Neural cell (in vitro differentiated cells): Measurements from ENCODE around the gene CHST2. TPM values are rescaled to one million over a fixed set of nuclear protein-coding genes. Genes with fewer than 3 reads are reported as not detected.
A peak's percentile ranks its signal among the peaks of the same experiment; 100 is the strongest.

Source experiments
- H2AFZ ChIP-seq: fragments of 200-600, 300-800 bp; sonication (generic), shearing (Covaris generic); 2 replicates; pipeline ENCODE4 v1.6.0; 2014; ENCODE audit warnings: low read depth, mild to moderate bottlenecking, antibody characterized with exemption, low read length, moderate library complexity
- H3F3A ChIP-seq: fragments of 200-600 bp; shearing (Covaris generic); 2 replicates; pipeline ENCODE4 v1.6.1; 2016; ENCODE audit warnings: mild to moderate bottlenecking, moderate library complexity, mixed read lengths, antibody characterized with exemption, low read length; ENCODE audit not compliant: insufficient read depth, poor library complexity, severe bottlenecking
- H3K27ac ChIP-seq: fragments of 200-600, 300-800 bp; sonication (generic), shearing (Covaris generic); 2 replicates; pipeline ENCODE4 v1.5.1; 2014; ENCODE audit warnings: mild to moderate bottlenecking, low read length, moderate library complexity
- H3K27me3 ChIP-seq: fragments of 300-800, 200-600 bp; sonication (generic), shearing (Covaris generic); 2 replicates; pipeline ENCODE4 v1.6.0; 2014; ENCODE audit warnings: mild to moderate bottlenecking, low read depth, low read length, moderate library complexity; ENCODE audit not compliant: insufficient read depth
- H3K36me3 ChIP-seq: fragments of 300-800, 200-600 bp; sonication (generic), shearing (Covaris generic); 2 replicates; pipeline ENCODE4 v1.5.1; 2014; ENCODE audit warnings: mild to moderate bottlenecking, antibody characterized with exemption, low read length, moderate library complexity; ENCODE audit not compliant: insufficient read depth
- H3K4me2 ChIP-seq: fragments of 300-800, 200-600 bp; sonication (generic), shearing (Covaris generic); 2 replicates; pipeline ENCODE4 v1.6.0; 2014; ENCODE audit warnings: mild to moderate bottlenecking, low read length
- H3K4me3 ChIP-seq: fragments of 300-800, 200-600 bp; sonication (generic), shearing (Covaris generic); 2 replicates; pipeline ENCODE4 v1.5.1; 2014; ENCODE audit warnings: mild to moderate bottlenecking, low read length, moderate library complexity
- H3K79me2 ChIP-seq: fragments of 200-600 bp; shearing (Covaris generic); replicated peaks from 2 replicates; pipeline ENCODE4 v1.6.0; 2014; ENCODE audit warnings: mild to moderate bottlenecking, low read length, moderate library complexity; ENCODE audit not compliant: insufficient read depth
- H3K9ac ChIP-seq: fragments of 300-800, 200-600 bp; sonication (generic), shearing (Covaris generic); 2 replicates; pipeline ENCODE4 v1.6.1; 2016; ENCODE audit warnings: mild to moderate bottlenecking, low read length, mixed read lengths
- H3K9me2 ChIP-seq: fragments of 200-600 bp; shearing (Covaris generic); 2 replicates; pipeline ENCODE4 v1.6.1; 2016; ENCODE audit warnings: mild to moderate bottlenecking, low read length, mixed read lengths; ENCODE audit not compliant: insufficient read depth
- H3K9me3 ChIP-seq: fragments of 200-600, 300-800 bp; sonication (generic), shearing (Covaris generic); 2 replicates; pipeline ENCODE4 v1.6.1; 2016; ENCODE audit warnings: mild to moderate bottlenecking, mixed run types, low read length, moderate library complexity, mixed read lengths
- H4K20me1 ChIP-seq: fragments of 200-600 bp; shearing (Covaris generic); 2 replicates; pipeline ENCODE4 v1.6.1; 2016; ENCODE audit warnings: mild to moderate bottlenecking, mixed run types; ENCODE audit not compliant: insufficient read depth
- CTCF ChIP-seq: fragments of 450-650 bp; IDR thresholded peaks from 2 replicates; pipeline ENCODE4 v1.5.1; 2014; ENCODE audit warnings: antibody characterized with exemption, mild to moderate bottlenecking, moderate library complexity; ENCODE audit not compliant: poor library complexity, severe bottlenecking
- EP300 ChIP-seq: fragments of 450-650 bp; conservative IDR thresholded peaks from 2 replicates; pipeline ENCODE4 v1.6.1; 2014; ENCODE audit warnings: antibody characterized with exemption, mild to moderate bottlenecking, moderate library complexity; ENCODE audit not compliant: poor library complexity, severe bottlenecking
- EZH2 ChIP-seq: fragments of 200-600, 300-800 bp; shearing (Covaris generic), sonication (generic); IDR thresholded peaks from 2 replicates; pipeline ENCODE4 v1.6.1; 2014; ENCODE audit warnings: antibody characterized with exemption, low read length, borderline replicate concordance, mild to moderate bottlenecking; ENCODE audit not compliant: insufficient read depth, poor library complexity, severe bottlenecking
- MXI1 ChIP-seq: fragments of 450-650 bp; conservative IDR thresholded peaks from 2 replicates; pipeline ENCODE4 v1.6.1; 2014; ENCODE audit warnings: antibody characterized with exemption, mild to moderate bottlenecking; ENCODE audit not compliant: poor library complexity, severe bottlenecking
- POLR2AphosphoS5 ChIP-seq: IDR thresholded peaks from 2 replicates; pipeline ENCODE4 v1.6.1; 2012
- RAD21 ChIP-seq: fragments of 450-650 bp; conservative IDR thresholded peaks from 2 replicates; pipeline ENCODE4 v1.6.1; 2014; ENCODE audit warnings: antibody characterized with exemption, mild to moderate bottlenecking, moderate library complexity
- REST ChIP-seq: IDR thresholded peaks from 2 replicates; pipeline ENCODE4 v1.6.1; 2012; ENCODE audit warnings: borderline replicate concordance
- SMC3 ChIP-seq: fragments of 450-650 bp; conservative IDR thresholded peaks from 2 replicates; pipeline ENCODE4 v1.6.1; 2014; ENCODE audit warnings: antibody characterized with exemption, mild to moderate bottlenecking, moderate library complexity; ENCODE audit not compliant: poor library complexity
- TAF1 ChIP-seq: IDR thresholded peaks from 2 replicates; pipeline ENCODE4 v1.6.1; 2012; ENCODE audit warnings: low read depth
- polyA plus RNA-seq: library from polyadenylated mRNA; depleted of rRNA; stranded (reverse); fragments of >200 nt; gene quantifications from 2 replicates; pipeline ENCODE4 v1.2.3, GENCODE V29; 2014

CHST2 gene
- polyA plus RNA-seq, 1 donor from 2014 or later = 5.0 TPM

GRCh38 chr3:143123353-143123984, 3.9 kb downstream of the CHST2 start:
- Histone ChIP-seq H3K9ac (no peak overlapping the region), H3F3A (no peaks in the 10 kb centered on the region), H3K4me3 (peak overlapping the region; percentile 5), H3K27me3 (peaks cover 26% of the 10 kb centered on the region), H3K79me2 (no peaks in the 10 kb centered on the region), H3K27ac (no peak overlapping the region), H3K9me2 (no peaks in the 10 kb centered on the region), H2AFZ (no peak overlapping the region), H3K9me3 (no peaks in the 10 kb centered on the region), H3K36me3 (no peaks in the 10 kb centered on the region), H4K20me1 (no peaks in the 10 kb centered on the region), H3K4me2 (no peak overlapping the region)
- TF ChIP-seq EZH2 = no peak
- no peak for TF ChIP-seq POLR2AphosphoS5
- TF ChIP-seq EP300 = no peak
- no peak for TF ChIP-seq TAF1
- TF ChIP-seq SMC3 = no peak
- no peak for TF ChIP-seq CTCF
- no peak for TF ChIP-seq REST
- TF ChIP-seq RAD21 = no peak
- no peak for TF ChIP-seq MXI1

GRCh38 chr3:143124601-143125520, 5.3 kb downstream of the CHST2 start:
- peak overlapping the region; percentile 1 for H3K9ac ChIP-seq
- H2AFZ ChIP-seq = no peak overlapping the region
- no peaks in the 10 kb centered on the region for H3K79me2 ChIP-seq
- no peaks in the 10 kb centered on the region for H3F3A ChIP-seq
- H3K9me2 ChIP-seq = no peaks in the 10 kb centered on the region
- H3K9me3 ChIP-seq = no peaks in the 10 kb centered on the region
- H4K20me1 ChIP-seq = no peaks in the 10 kb centered on the region
- no peak overlapping the region for H3K27ac ChIP-seq
- no peaks in the 10 kb centered on the region for H3K36me3 ChIP-seq
- peak overlapping the region; percentile 36 for H3K4me3 ChIP-seq
- H3K4me2 ChIP-seq = no peak overlapping the region
- H3K27me3 ChIP-seq = peaks cover 14% of the 10 kb centered on the region
- TF ChIP-seq REST (no peak), RAD21 (no peak), EP300 (no peak)
